Neural cell (in vitro differentiated cells): Measurements from ENCODE around the gene ADSS1. TPM values are rescaled to one million over a fixed set of nuclear protein-coding genes. Genes with fewer than 3 reads are reported as not detected.

Experiments used
- H2AFZ ChIP-seq: fragments of 200-600, 300-800 bp; sonication (generic), shearing (Covaris generic); 2 replicates; pipeline ENCODE4 v1.6.0; 2014; ENCODE audit warnings: low read depth, mild to moderate bottlenecking, antibody characterized with exemption, low read length, moderate library complexity
- H3F3A ChIP-seq: fragments of 200-600 bp; shearing (Covaris generic); 2 replicates; pipeline ENCODE4 v1.6.1; 2016; ENCODE audit warnings: mild to moderate bottlenecking, moderate library complexity, mixed read lengths, antibody characterized with exemption, low read length; ENCODE audit not compliant: insufficient read depth, poor library complexity, severe bottlenecking
- H3K27ac ChIP-seq: fragments of 200-600, 300-800 bp; sonication (generic), shearing (Covaris generic); 2 replicates; pipeline ENCODE4 v1.5.1; 2014; ENCODE audit warnings: mild to moderate bottlenecking, low read length, moderate library complexity
- H3K27me3 ChIP-seq: fragments of 300-800, 200-600 bp; sonication (generic), shearing (Covaris generic); 2 replicates; pipeline ENCODE4 v1.6.0; 2014; ENCODE audit warnings: mild to moderate bottlenecking, low read depth, low read length, moderate library complexity; ENCODE audit not compliant: insufficient read depth
- H3K36me3 ChIP-seq: fragments of 300-800, 200-600 bp; sonication (generic), shearing (Covaris generic); 2 replicates; pipeline ENCODE4 v1.5.1; 2014; ENCODE audit warnings: mild to moderate bottlenecking, antibody characterized with exemption, low read length, moderate library complexity; ENCODE audit not compliant: insufficient read depth
- H3K4me2 ChIP-seq: fragments of 300-800, 200-600 bp; sonication (generic), shearing (Covaris generic); 2 replicates; pipeline ENCODE4 v1.6.0; 2014; ENCODE audit warnings: mild to moderate bottlenecking, low read length
- H3K4me3 ChIP-seq: fragments of 300-800, 200-600 bp; sonication (generic), shearing (Covaris generic); 2 replicates; pipeline ENCODE4 v1.5.1; 2014; ENCODE audit warnings: mild to moderate bottlenecking, low read length, moderate library complexity
- H3K79me2 ChIP-seq: fragments of 200-600 bp; shearing (Covaris generic); replicated peaks from 2 replicates; pipeline ENCODE4 v1.6.0; 2014; ENCODE audit warnings: mild to moderate bottlenecking, low read length, moderate library complexity; ENCODE audit not compliant: insufficient read depth
- H3K9ac ChIP-seq: fragments of 300-800, 200-600 bp; sonication (generic), shearing (Covaris generic); 2 replicates; pipeline ENCODE4 v1.6.1; 2016; ENCODE audit warnings: mild to moderate bottlenecking, low read length, mixed read lengths
- H3K9me2 ChIP-seq: fragments of 200-600 bp; shearing (Covaris generic); 2 replicates; pipeline ENCODE4 v1.6.1; 2016; ENCODE audit warnings: mild to moderate bottlenecking, low read length, mixed read lengths; ENCODE audit not compliant: insufficient read depth
- H3K9me3 ChIP-seq: fragments of 200-600, 300-800 bp; sonication (generic), shearing (Covaris generic); 2 replicates; pipeline ENCODE4 v1.6.1; 2016; ENCODE audit warnings: mild to moderate bottlenecking, mixed run types, low read length, moderate library complexity, mixed read lengths
- H4K20me1 ChIP-seq: fragments of 200-600 bp; shearing (Covaris generic); 2 replicates; pipeline ENCODE4 v1.6.1; 2016; ENCODE audit warnings: mild to moderate bottlenecking, mixed run types; ENCODE audit not compliant: insufficient read depth
- CTCF ChIP-seq: fragments of 450-650 bp; IDR thresholded peaks from 2 replicates; pipeline ENCODE4 v1.5.1; 2014; ENCODE audit warnings: antibody characterized with exemption, mild to moderate bottlenecking, moderate library complexity; ENCODE audit not compliant: poor library complexity, severe bottlenecking
- EP300 ChIP-seq: fragments of 450-650 bp; conservative IDR thresholded peaks from 2 replicates; pipeline ENCODE4 v1.6.1; 2014; ENCODE audit warnings: antibody characterized with exemption, mild to moderate bottlenecking, moderate library complexity; ENCODE audit not compliant: poor library complexity, severe bottlenecking
- EZH2 ChIP-seq: fragments of 200-600, 300-800 bp; shearing (Covaris generic), sonication (generic); IDR thresholded peaks from 2 replicates; pipeline ENCODE4 v1.6.1; 2014; ENCODE audit warnings: antibody characterized with exemption, low read length, borderline replicate concordance, mild to moderate bottlenecking; ENCODE audit not compliant: insufficient read depth, poor library complexity, severe bottlenecking
- MXI1 ChIP-seq: fragments of 450-650 bp; conservative IDR thresholded peaks from 2 replicates; pipeline ENCODE4 v1.6.1; 2014; ENCODE audit warnings: antibody characterized with exemption, mild to moderate bottlenecking; ENCODE audit not compliant: poor library complexity, severe bottlenecking
- POLR2AphosphoS5 ChIP-seq: IDR thresholded peaks from 2 replicates; pipeline ENCODE4 v1.6.1; 2012
- RAD21 ChIP-seq: fragments of 450-650 bp; conservative IDR thresholded peaks from 2 replicates; pipeline ENCODE4 v1.6.1; 2014; ENCODE audit warnings: antibody characterized with exemption, mild to moderate bottlenecking, moderate library complexity
- REST ChIP-seq: IDR thresholded peaks from 2 replicates; pipeline ENCODE4 v1.6.1; 2012; ENCODE audit warnings: borderline replicate concordance
- SMC3 ChIP-seq: fragments of 450-650 bp; conservative IDR thresholded peaks from 2 replicates; pipeline ENCODE4 v1.6.1; 2014; ENCODE audit warnings: antibody characterized with exemption, mild to moderate bottlenecking, moderate library complexity; ENCODE audit not compliant: poor library complexity
- TAF1 ChIP-seq: IDR thresholded peaks from 2 replicates; pipeline ENCODE4 v1.6.1; 2012; ENCODE audit warnings: low read depth
- polyA plus RNA-seq: library from polyadenylated mRNA; depleted of rRNA; stranded (reverse); fragments of >200 nt; gene quantifications from 2 replicates; pipeline ENCODE4 v1.2.3, GENCODE V29; 2014

Gene ADSS1
- polyA plus RNA-seq, 1 donor from 2014 or later: 4.3 TPM

- Histone ChIP-seq H3K79me2 (no peaks in the 10 kb centered on the region), H3K9ac (no peak overlapping the region), H3K4me3 (no peak overlapping the region), H3K36me3 (no peaks in the 10 kb centered on the region), H3K4me2 (no peak overlapping the region), H3F3A (no peaks in the 10 kb centered on the region), H3K27me3 (no peaks in the 10 kb centered on the region), H3K9me2 (no peaks in the 10 kb centered on the region), H3K9me3 (peaks cover 3% of the 10 kb centered on the region), H4K20me1 (no peaks in the 10 kb centered on the region), H2AFZ (no peak overlapping the region), H3K27ac (no peak overlapping the region)
- no peak for TF ChIP-seq MXI1
- TF ChIP-seq POLR2AphosphoS5: no peak
- no peak for TF ChIP-seq SMC3
- TF ChIP-seq TAF1: no peak
- no peak for TF ChIP-seq RAD21
- TF ChIP-seq EP300: no peak
- no peak for TF ChIP-seq CTCF
- no peak for TF ChIP-seq REST
- TF ChIP-seq EZH2: no peak
Measured at GRCh38 chr14:104702673-104703072, 21.4 kb upstream of the ADSS1 start.

- H4K20me1 ChIP-seq: no peaks in the 10 kb centered on the region
- H3F3A ChIP-seq: no peaks in the 10 kb centered on the region
- H3K9ac ChIP-seq: no peak overlapping the region
- no peaks in the 10 kb centered on the region for H3K79me2 ChIP-seq
- no peaks in the 10 kb centered on the region for H3K27me3 ChIP-seq
- no peak overlapping the region for H2AFZ ChIP-seq
- TF ChIP-seq SMC3: no peak
- TF ChIP-seq RAD21: no peak
- H3K9me2 ChIP-seq: no peaks in the 10 kb centered on the region
- H3K9me3 ChIP-seq: peaks cover 3% of the 10 kb centered on the region
- H3K4me2 ChIP-seq: no peak overlapping the region
- no peaks in the 10 kb centered on the region for H3K36me3 ChIP-seq
- no peak overlapping the region for H3K27ac ChIP-seq
- H3K4me3 ChIP-seq: no peak overlapping the region
Measured at GRCh38 chr14:104703269-104703668, 20.8 kb upstream of the ADSS1 start.

- no peaks in the 10 kb centered on the region for H3F3A ChIP-seq
- no peak overlapping the region for H3K4me2 ChIP-seq
- peaks cover 3% of the 10 kb centered on the region for H3K9me3 ChIP-seq
- H2AFZ ChIP-seq: no peak overlapping the region
- H3K9me2 ChIP-seq: no peaks in the 10 kb centered on the region
- no peaks in the 10 kb centered on the region for H3K36me3 ChIP-seq
- TF ChIP-seq REST (no peak), CTCF (no peak), RAD21 (no peak), EZH2 (no peak), MXI1 (no peak), TAF1 (no peak), SMC3 (no peak), POLR2AphosphoS5 (no peak), EP300 (no peak)
- no peaks in the 10 kb centered on the region for H3K79me2 ChIP-seq
- no peaks in the 10 kb centered on the region for H4K20me1 ChIP-seq
- H3K27ac ChIP-seq: no peak overlapping the region
- H3K9ac ChIP-seq: no peak overlapping the region
- no peak overlapping the region for H3K4me3 ChIP-seq
- no peaks in the 10 kb centered on the region for H3K27me3 ChIP-seq
Measured at GRCh38 chr14:104704252-104704651, 19.8 kb upstream of the ADSS1 start.
